PC-9 (cell line): ENCODE data around the gene CANX. TPM values are rescaled to one million over a fixed set of nuclear protein-coding genes. Genes with fewer than 3 reads are reported as not detected.

Source experiments
- BruUV-seq: library from RNA; stranded (reverse); fragments of 400-500 nt; replicated peaks from 2 replicates; lab custom pipeline; 2021; lab: Mats Ljungman, UMichigan
- CTCF ChIA-PET: fragments of 300-600 bp; sonication (Branson Sonifier 250); formaldehyde crosslinking; loops from one replicate; lab custom pipeline; 2022; ENCODE audit warnings: antibody characterized with exemption; lab: Charles Lee
- POLR2A ChIA-PET: fragments of 300-600 bp; sonication (Branson Sonifier 250); formaldehyde crosslinking; loops from one replicate; lab custom pipeline; 2022; ENCODE audit warnings: antibody characterized with exemption; ENCODE audit not compliant: unreplicated experiment; lab: Charles Lee
- DNase-seq, 2 experiments: peaks; one replicate each; pipeline versions ENCODE4 v3.0.0 to v3.0.0-alpha.2; 2015 to 2022; ENCODE audit warnings: mixed read lengths in 1 of 2
- H2AFZ ChIP-seq: fragments of 200-600 bp; sonication (generic); 2 replicates; pipeline ENCODE4 v1.8.1; 2017; ENCODE audit warnings: antibody characterized with exemption
- H3F3A ChIP-seq: fragments of 200-600 bp; sonication (generic); 2 replicates; pipeline ENCODE4 v1.8.1; 2017; ENCODE audit warnings: antibody characterized with exemption, mild to moderate bottlenecking, low read depth; ENCODE audit not compliant: insufficient read depth
- H3K27ac ChIP-seq: fragments of 200-600 bp; sonication (generic); 2 replicates; pipeline ENCODE4 v1.6.1; 2016; ENCODE audit warnings: mixed run types
- H3K27me3 ChIP-seq: fragments of 200-600 bp; sonication (generic); 2 replicates; pipeline ENCODE4 v1.6.1; 2016; ENCODE audit warnings: low read depth, mixed run types; ENCODE audit not compliant: insufficient read depth
- H3K36me3 ChIP-seq: fragments of 200-600 bp; sonication (generic); 2 replicates; pipeline ENCODE4 v1.6.1; 2016; ENCODE audit warnings: low read depth, mixed run types
- H3K4me1 ChIP-seq: fragments of 200-600 bp; sonication (generic); replicated peaks from 2 replicates; pipeline ENCODE4 v1.6.1; 2016; ENCODE audit warnings: mixed run types; ENCODE audit not compliant: insufficient read depth
- H3K4me2 ChIP-seq: fragments of 200-600 bp; sonication (generic); 2 replicates; pipeline ENCODE4 v1.6.1; 2017; ENCODE audit warnings: mixed run types
- H3K4me3 ChIP-seq: fragments of 200-600 bp; sonication (generic); 2 replicates; pipeline ENCODE4 v1.6.1; 2016; ENCODE audit warnings: mixed run types
- H3K79me2 ChIP-seq: fragments of 200-600 bp; sonication (generic); 2 replicates; pipeline ENCODE4 v1.6.1; 2017; ENCODE audit warnings: low read depth, mixed run types
- H3K9me2 ChIP-seq: fragments of 200-600 bp; sonication (generic); 2 replicates; pipeline ENCODE4 v1.8.1; 2017; ENCODE audit warnings: mild to moderate bottlenecking; ENCODE audit not compliant: insufficient read depth
- H3K9me3 ChIP-seq: fragments of 200-600 bp; sonication (generic); 2 replicates; pipeline ENCODE4 v1.8.1; 2016; ENCODE audit warnings: low read depth; ENCODE audit not compliant: insufficient read depth
- H4K20me1 ChIP-seq: fragments of 200-600 bp; sonication (generic); 2 replicates; pipeline ENCODE4 v1.8.1; 2017; ENCODE audit not compliant: insufficient read depth
- EZH2 ChIP-seq: fragments of 200-600 bp; sonication (generic); IDR thresholded peaks from 2 replicates; pipeline ENCODE4 v1.8.0; 2017; ENCODE audit warnings: antibody characterized with exemption, low read depth
- intact Hi-C: fragments of 100-400 bp; cut with micrococcal nuclease; formaldehyde crosslinking; loops from one replicate; pipeline ENCODE4 v1.10.0; 2022; ENCODE audit not compliant: unreplicated experiment
- total RNA-seq: library from RNA; stranded (reverse); gene quantifications from 2 replicates; pipeline ENCODE4 v1.2.3, GENCODE V29; 2021
- TF ChIP-seq, protein P1 (sequence below): fragments of 200-600 bp; sonication (generic); conservative IDR thresholded peaks from 2 replicates; pipeline ENCODE4 v1.6.1; 2017; ENCODE audit warnings: mixed run types, antibody characterized with exemption, mild to moderate bottlenecking, moderate library complexity

The CANX gene
- total RNA-seq, 1 experiment from 2014 or later = 712 TPM

DNA sequence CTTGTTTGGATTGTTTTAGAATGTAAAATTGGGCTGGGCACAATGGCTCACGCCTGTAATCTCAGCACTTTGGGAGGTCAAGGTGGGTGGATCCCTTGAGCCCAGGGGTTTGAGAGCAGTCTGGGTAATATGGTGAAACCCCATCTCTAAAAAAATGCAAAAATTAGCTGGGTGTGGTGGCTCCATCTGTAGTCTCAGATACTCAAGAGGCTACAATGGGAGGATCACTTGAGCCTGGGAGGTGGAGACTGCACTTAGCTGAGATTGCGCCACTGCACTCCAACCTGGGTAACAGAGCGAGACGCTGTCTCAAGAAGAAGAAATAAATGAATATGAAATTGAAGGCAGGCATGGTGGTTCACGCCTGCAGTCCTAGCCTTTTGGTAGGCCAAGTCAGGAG, 55.2 kb downstream of the CANX start:
- ChIA-PET POLR2A (interaction anchor here (0.6 kb wide), 1 partner anchor 74 kb away, joined by 26 read pairs; no protein-coding TSS in a partner anchor), CTCF (no interaction called here)
- TF ChIP-seq EZH2 = no peak
- TF ChIP-seq, protein P1, sequence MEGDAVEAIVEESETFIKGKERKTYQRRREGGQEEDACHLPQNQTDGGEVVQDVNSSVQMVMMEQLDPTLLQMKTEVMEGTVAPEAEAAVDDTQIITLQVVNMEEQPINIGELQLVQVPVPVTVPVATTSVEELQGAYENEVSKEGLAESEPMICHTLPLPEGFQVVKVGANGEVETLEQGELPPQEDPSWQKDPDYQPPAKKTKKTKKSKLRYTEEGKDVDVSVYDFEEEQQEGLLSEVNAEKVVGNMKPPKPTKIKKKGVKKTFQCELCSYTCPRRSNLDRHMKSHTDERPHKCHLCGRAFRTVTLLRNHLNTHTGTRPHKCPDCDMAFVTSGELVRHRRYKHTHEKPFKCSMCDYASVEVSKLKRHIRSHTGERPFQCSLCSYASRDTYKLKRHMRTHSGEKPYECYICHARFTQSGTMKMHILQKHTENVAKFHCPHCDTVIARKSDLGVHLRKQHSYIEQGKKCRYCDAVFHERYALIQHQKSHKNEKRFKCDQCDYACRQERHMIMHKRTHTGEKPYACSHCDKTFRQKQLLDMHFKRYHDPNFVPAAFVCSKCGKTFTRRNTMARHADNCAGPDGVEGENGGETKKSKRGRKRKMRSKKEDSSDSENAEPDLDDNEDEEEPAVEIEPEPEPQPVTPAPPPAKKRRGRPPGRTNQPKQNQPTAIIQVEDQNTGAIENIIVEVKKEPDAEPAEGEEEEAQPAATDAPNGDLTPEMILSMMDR = no peak
- no TSS peak for BruUV-seq
- no peak overlapping the region for H3K4me3 ChIP-seq
- peaks cover 26% of the 10 kb centered on the region for H4K20me1 ChIP-seq
- H3K36me3 ChIP-seq = no peaks in the 10 kb centered on the region
- H3K4me1 ChIP-seq = peaks cover under 1% of the 10 kb centered on the region; the same call in 1 of the 2 replicates
- intact Hi-C loops = no loop called here
- H3K27me3 ChIP-seq = no peaks in the 10 kb centered on the region
- H3K9me3 ChIP-seq = no peaks in the 10 kb centered on the region
- no peak overlapping the region for H2AFZ ChIP-seq
- no peak overlapping the region for H3K4me2 ChIP-seq
- no peak overlapping the region for H3K27ac ChIP-seq
- H3K79me2 ChIP-seq = peaks cover 73% of the 10 kb centered on the region
- no peaks in the 10 kb centered on the region for H3F3A ChIP-seq
- no peaks in the 10 kb centered on the region for H3K9me2 ChIP-seq
- no peak for DNase-seq

GRCh38 chr5:179755022-179755421, 56.3 kb downstream of the CANX start:
- no peaks in the 10 kb centered on the region for H3K9me2 ChIP-seq
- intact Hi-C loops = no loop called here
- H3K36me3 ChIP-seq = no peaks in the 10 kb centered on the region
- H2AFZ ChIP-seq = no peak overlapping the region
- H3K27me3 ChIP-seq = no peaks in the 10 kb centered on the region
- H3K4me3 ChIP-seq = no peak overlapping the region
- BruUV-seq = no TSS peak
- no peaks in the 10 kb centered on the region for H3F3A ChIP-seq
- POLR2A ChIA-PET = interaction anchor here (0.6 kb wide), 1 partner anchor 18 kb away, joined by 4 read pairs; no protein-coding TSS in a partner anchor
- CTCF ChIA-PET = interaction anchor here (1.0 kb wide), 1 partner anchor 23 kb away, joined by 4 read pairs; the partner anchor contains the start of gene MAML1
- no peaks in the 10 kb centered on the region for H3K9me3 ChIP-seq
- no peak overlapping the region for H3K27ac ChIP-seq
- DNase-seq = no peak
- peaks cover 28% of the 10 kb centered on the region for H4K20me1 ChIP-seq
- no peak for TF ChIP-seq EZH2
- TF ChIP-seq, protein P1 = no peak
- H3K4me1 ChIP-seq = peaks cover 11% of the 10 kb centered on the region
- H3K79me2 ChIP-seq = peaks cover 73% of the 10 kb centered on the region
- no peak overlapping the region for H3K4me2 ChIP-seq

- Histone ChIP-seq H3K9me3 (no peaks in the 10 kb centered on the region), H4K20me1 (peaks cover 45% of the 10 kb centered on the region), H3K27me3 (no peaks in the 10 kb centered on the region), H3K9me2 (no peaks in the 10 kb centered on the region), H2AFZ (no peak overlapping the region), H3K27ac (no peak overlapping the region), H3K4me1 (peaks cover 46% of the 10 kb centered on the region), H3K36me3 (no peaks in the 10 kb centered on the region), H3K4me3 (no peak overlapping the region), H3K79me2 (peaks cover 80% of the 10 kb centered on the region), H3K4me2 (no peak overlapping the region), H3F3A (peaks cover 20% of the 10 kb centered on the region)
- no peak for DNase-seq
- no peak for TF ChIP-seq EZH2
- TF ChIP-seq, protein P1 = no peak
- ChIA-PET CTCF (no interaction called here), POLR2A (no interaction called here)
- no TSS peak for BruUV-seq
- intact Hi-C loops = no loop called here
Measured at GRCh38 chr5:179758955-179759354, 60.2 kb downstream of the CANX start.
